PC-9 (cell line): ENCODE measurements around the gene S1PR4.

Experiments
- EZH2 ChIP-seq: fragments of 200-600 bp; sonication (generic); IDR thresholded peaks from 2 replicates; pipeline ENCODE4 v1.8.0; 2017; ENCODE audit warnings: antibody characterized with exemption, low read depth
- TF ChIP-seq, protein P1 (sequence below): fragments of 200-600 bp; sonication (generic); conservative IDR thresholded peaks from 2 replicates; pipeline ENCODE4 v1.6.1; 2017; ENCODE audit warnings: mixed run types, antibody characterized with exemption, mild to moderate bottlenecking, moderate library complexity

DNA sequence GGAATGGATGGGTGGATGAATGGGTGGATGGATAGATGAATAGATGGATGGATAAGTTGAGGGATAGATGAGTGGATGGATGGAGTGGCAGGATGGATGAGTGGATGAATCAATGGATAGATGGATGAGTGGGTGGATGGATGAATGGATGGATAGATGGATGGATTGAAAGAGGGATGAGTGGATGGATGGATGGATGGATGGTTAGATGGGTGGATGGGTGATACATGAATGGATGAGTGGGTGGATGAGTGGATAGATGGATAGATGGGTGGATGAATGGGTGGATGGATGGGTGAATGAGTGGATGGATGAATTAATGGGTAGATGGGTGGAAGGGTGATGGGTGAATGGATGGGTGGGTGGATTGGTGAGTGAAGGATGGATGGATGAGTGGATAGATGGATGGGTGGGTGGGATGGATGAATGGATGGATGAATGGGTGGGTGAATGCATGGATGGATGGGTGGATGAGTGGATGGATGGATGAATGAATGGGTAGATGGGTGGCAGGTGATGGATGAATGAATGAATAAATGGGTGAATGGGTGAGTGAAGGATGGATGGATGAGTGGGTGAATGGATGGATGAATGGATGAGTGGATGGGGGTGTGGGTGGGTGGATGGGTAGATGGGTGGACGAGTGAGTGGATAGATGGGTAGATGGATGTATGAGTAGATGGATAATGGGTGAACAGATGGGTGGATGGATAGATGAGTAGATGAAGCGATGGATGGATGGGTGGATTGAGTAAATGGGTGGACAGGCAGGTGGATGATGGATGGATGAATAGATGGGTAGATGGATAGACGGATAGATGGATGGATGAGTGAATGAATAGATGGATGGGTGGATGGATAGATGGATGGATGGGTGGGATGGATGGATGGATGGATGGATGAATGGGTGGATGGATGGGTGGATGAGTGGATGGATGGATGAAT, 25.0 kb upstream of the S1PR4 start:
- TF ChIP-seq, protein P1, sequence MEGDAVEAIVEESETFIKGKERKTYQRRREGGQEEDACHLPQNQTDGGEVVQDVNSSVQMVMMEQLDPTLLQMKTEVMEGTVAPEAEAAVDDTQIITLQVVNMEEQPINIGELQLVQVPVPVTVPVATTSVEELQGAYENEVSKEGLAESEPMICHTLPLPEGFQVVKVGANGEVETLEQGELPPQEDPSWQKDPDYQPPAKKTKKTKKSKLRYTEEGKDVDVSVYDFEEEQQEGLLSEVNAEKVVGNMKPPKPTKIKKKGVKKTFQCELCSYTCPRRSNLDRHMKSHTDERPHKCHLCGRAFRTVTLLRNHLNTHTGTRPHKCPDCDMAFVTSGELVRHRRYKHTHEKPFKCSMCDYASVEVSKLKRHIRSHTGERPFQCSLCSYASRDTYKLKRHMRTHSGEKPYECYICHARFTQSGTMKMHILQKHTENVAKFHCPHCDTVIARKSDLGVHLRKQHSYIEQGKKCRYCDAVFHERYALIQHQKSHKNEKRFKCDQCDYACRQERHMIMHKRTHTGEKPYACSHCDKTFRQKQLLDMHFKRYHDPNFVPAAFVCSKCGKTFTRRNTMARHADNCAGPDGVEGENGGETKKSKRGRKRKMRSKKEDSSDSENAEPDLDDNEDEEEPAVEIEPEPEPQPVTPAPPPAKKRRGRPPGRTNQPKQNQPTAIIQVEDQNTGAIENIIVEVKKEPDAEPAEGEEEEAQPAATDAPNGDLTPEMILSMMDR = no peak
- TF ChIP-seq EZH2 = no peak
